Measurements from ENCODE around the gene RRM2. TPM values are rescaled to one million over a fixed set of nuclear protein-coding genes. Genes with fewer than 3 reads are reported as not detected.

The RRM2 gene
- polyA plus RNA-seq, 1 donor from 2014 or later = 0.57 TPM

DNA sequence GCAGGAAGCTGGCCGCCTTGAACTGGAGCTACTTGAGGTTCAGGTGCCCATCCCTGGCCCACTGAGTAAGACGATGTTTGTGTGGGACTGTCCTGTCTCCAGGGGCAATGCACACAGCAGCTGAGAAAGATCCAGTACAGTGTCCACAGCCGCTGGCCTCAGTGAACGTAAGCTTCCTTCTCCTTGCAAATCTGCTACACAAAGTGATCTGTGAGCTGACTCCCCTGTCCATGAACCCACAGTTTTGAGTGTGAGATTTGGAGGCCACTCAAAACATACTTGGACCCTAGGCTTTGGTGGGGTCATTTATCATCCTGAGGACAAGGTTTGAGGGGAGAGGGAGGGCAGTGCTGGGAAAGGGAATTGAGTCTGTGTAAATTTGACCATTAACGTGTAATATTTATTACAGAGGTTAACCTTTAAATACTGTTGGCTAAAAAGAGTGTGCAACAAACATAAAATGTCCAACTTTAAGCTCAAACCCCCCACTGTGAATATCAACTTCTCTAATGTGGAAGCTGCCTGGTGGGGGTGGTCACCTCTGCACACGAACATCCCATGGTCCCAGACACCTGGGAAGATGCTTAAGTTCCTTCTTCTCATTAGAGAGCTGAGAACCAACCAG, 37.4 kb upstream of the RRM2 start:
- H3F3A ChIP-seq (ENCODE audit: insufficient read depth, low read length, poor library complexity, severe bottlenecking) = no peaks in the 10 kb centered on the region
- TF ChIP-seq EZH2 (IDR thresholded peaks at IDR 0.05; ENCODE audit: borderline replicate concordance, insufficient read depth, low read length, poor library complexity, severe bottlenecking) (no peak), SMC3 (conservative IDR thresholded peaks at IDR 0.05; ENCODE audit: poor library complexity) (no peak), POLR2AphosphoS5 (IDR thresholded peaks at IDR 0.05) (no peak), TAF1 (IDR thresholded peaks at IDR 0.05; ENCODE audit: low read depth) (no peak), MXI1 (conservative IDR thresholded peaks at IDR 0.05; ENCODE audit: poor library complexity, severe bottlenecking) (no peak), RAD21 (conservative IDR thresholded peaks at IDR 0.05) (no peak), EP300 (conservative IDR thresholded peaks at IDR 0.05; ENCODE audit: poor library complexity, severe bottlenecking) (no peak)
- TF ChIP-seq, protein P1, sequence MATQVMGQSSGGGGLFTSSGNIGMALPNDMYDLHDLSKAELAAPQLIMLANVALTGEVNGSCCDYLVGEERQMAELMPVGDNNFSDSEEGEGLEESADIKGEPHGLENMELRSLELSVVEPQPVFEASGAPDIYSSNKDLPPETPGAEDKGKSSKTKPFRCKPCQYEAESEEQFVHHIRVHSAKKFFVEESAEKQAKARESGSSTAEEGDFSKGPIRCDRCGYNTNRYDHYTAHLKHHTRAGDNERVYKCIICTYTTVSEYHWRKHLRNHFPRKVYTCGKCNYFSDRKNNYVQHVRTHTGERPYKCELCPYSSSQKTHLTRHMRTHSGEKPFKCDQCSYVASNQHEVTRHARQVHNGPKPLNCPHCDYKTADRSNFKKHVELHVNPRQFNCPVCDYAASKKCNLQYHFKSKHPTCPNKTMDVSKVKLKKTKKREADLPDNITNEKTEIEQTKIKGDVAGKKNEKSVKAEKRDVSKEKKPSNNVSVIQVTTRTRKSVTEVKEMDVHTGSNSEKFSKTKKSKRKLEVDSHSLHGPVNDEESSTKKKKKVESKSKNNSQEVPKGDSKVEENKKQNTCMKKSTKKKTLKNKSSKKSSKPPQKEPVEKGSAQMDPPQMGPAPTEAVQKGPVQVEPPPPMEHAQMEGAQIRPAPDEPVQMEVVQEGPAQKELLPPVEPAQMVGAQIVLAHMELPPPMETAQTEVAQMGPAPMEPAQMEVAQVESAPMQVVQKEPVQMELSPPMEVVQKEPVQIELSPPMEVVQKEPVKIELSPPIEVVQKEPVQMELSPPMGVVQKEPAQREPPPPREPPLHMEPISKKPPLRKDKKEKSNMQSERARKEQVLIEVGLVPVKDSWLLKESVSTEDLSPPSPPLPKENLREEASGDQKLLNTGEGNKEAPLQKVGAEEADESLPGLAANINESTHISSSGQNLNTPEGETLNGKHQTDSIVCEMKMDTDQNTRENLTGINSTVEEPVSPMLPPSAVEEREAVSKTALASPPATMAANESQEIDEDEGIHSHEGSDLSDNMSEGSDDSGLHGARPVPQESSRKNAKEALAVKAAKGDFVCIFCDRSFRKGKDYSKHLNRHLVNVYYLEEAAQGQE (IDR thresholded peaks at IDR 0.05; ENCODE audit: borderline replicate concordance) = no peak
- TF ChIP-seq, protein P2, sequence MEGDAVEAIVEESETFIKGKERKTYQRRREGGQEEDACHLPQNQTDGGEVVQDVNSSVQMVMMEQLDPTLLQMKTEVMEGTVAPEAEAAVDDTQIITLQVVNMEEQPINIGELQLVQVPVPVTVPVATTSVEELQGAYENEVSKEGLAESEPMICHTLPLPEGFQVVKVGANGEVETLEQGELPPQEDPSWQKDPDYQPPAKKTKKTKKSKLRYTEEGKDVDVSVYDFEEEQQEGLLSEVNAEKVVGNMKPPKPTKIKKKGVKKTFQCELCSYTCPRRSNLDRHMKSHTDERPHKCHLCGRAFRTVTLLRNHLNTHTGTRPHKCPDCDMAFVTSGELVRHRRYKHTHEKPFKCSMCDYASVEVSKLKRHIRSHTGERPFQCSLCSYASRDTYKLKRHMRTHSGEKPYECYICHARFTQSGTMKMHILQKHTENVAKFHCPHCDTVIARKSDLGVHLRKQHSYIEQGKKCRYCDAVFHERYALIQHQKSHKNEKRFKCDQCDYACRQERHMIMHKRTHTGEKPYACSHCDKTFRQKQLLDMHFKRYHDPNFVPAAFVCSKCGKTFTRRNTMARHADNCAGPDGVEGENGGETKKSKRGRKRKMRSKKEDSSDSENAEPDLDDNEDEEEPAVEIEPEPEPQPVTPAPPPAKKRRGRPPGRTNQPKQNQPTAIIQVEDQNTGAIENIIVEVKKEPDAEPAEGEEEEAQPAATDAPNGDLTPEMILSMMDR (IDR thresholded peaks at IDR 0.05; ENCODE audit: poor library complexity, severe bottlenecking) = no peak
- no peak overlapping the region for H3K4me2 ChIP-seq (ENCODE audit: low read length)
- H3K36me3 ChIP-seq (ENCODE audit: insufficient read depth, low read length) = no peaks in the 10 kb centered on the region
- no peak overlapping the region for H3K4me3 ChIP-seq (ENCODE audit: low read length)
- H3K9me2 ChIP-seq (ENCODE audit: insufficient read depth, low read length) = no peaks in the 10 kb centered on the region
- H3K27me3 ChIP-seq (ENCODE audit: insufficient read depth, low read depth, low read length) = peaks cover 26% of the 10 kb centered on the region
- no peaks in the 10 kb centered on the region for H3K9me3 ChIP-seq (ENCODE audit: low read length)
- no peak overlapping the region for H3K27ac ChIP-seq (ENCODE audit: low read length)
- no peaks in the 10 kb centered on the region for H4K20me1 ChIP-seq (ENCODE audit: insufficient read depth)
- no peak overlapping the region for H2AFZ ChIP-seq (ENCODE audit: low read depth, low read length)
- H3K79me2 ChIP-seq (replicated peaks; ENCODE audit: insufficient read depth, low read length) = no peaks in the 10 kb centered on the region
- H3K9ac ChIP-seq (ENCODE audit: low read length) = no peak overlapping the region

DNA sequence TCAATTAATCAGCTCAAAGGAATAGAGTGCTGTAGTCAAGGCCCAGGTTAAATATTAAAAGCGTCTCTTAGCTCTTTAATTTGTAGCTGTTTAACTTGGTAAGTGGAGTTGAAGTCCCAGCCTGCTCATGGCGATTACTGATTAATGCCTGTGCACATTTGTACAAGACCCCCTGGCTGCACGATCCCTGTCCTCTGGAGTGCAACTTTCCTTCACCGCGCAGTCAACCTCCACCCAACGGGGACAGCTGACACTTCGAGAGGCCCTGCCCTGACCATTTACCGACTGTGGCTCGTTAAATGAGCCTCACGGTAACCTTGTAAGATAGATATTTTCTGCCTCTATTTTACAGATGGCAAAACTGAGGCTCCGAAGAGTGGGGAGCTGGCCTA, 36.9 kb upstream of the RRM2 start:
- Histone ChIP-seq H3K79me2 (replicated peaks; ENCODE audit: insufficient read depth, low read length) (no peaks in the 10 kb centered on the region), H3K36me3 (ENCODE audit: insufficient read depth, low read length) (no peaks in the 10 kb centered on the region), H3K27ac (ENCODE audit: low read length) (no peak overlapping the region), H4K20me1 (ENCODE audit: insufficient read depth) (no peaks in the 10 kb centered on the region), H3K9me2 (ENCODE audit: insufficient read depth, low read length) (no peaks in the 10 kb centered on the region), H3F3A (ENCODE audit: insufficient read depth, low read length, poor library complexity, severe bottlenecking) (no peaks in the 10 kb centered on the region), H3K9ac (ENCODE audit: low read length) (no peak overlapping the region), H3K4me2 (ENCODE audit: low read length) (no peak overlapping the region), H3K9me3 (ENCODE audit: low read length) (no peaks in the 10 kb centered on the region), H2AFZ (ENCODE audit: low read depth, low read length) (no peak overlapping the region), H3K4me3 (ENCODE audit: low read length) (no peak overlapping the region), H3K27me3 (ENCODE audit: insufficient read depth, low read depth, low read length) (peaks cover 21% of the 10 kb centered on the region)
- TF ChIP-seq MXI1 (conservative IDR thresholded peaks at IDR 0.05; ENCODE audit: poor library complexity, severe bottlenecking) = no peak
- TF ChIP-seq RAD21 (conservative IDR thresholded peaks at IDR 0.05) = no peak
- TF ChIP-seq, protein P1 (IDR thresholded peaks at IDR 0.05; ENCODE audit: borderline replicate concordance) = no peak
- TF ChIP-seq, protein P2 (IDR thresholded peaks at IDR 0.05; ENCODE audit: poor library complexity, severe bottlenecking) = no peak
- TF ChIP-seq POLR2AphosphoS5 (IDR thresholded peaks at IDR 0.05) = no peak
- TF ChIP-seq EZH2 (IDR thresholded peaks at IDR 0.05; ENCODE audit: borderline replicate concordance, insufficient read depth, low read length, poor library complexity, severe bottlenecking) = no peak
- no peak for TF ChIP-seq EP300 (conservative IDR thresholded peaks at IDR 0.05; ENCODE audit: poor library complexity, severe bottlenecking)
- TF ChIP-seq TAF1 (IDR thresholded peaks at IDR 0.05; ENCODE audit: low read depth) = no peak
- TF ChIP-seq SMC3 (conservative IDR thresholded peaks at IDR 0.05; ENCODE audit: poor library complexity) = no peak

All from neural cell (in vitro differentiated cells).